ENCODE data around the gene PFDN2. TPM values are rescaled to one million over a fixed set of nuclear protein-coding genes. Genes with fewer than 3 reads are reported as not detected.

The PFDN2 gene
- total RNA-seq, 1 donor from 2014 or later = 39.2 TPM

- no peak for DNase-seq (ENCODE audit: low spot score)
Observed at GRCh38 chr1:161054232-161054631, 63.6 kb downstream of the PFDN2 start.

GRCh38 chr1:161052899-161053298, 64.9 kb downstream of the PFDN2 start:
- DNase-seq (ENCODE audit: low spot score) = no peak

- no peak for DNase-seq (ENCODE audit: low spot score)
Observed at GRCh38 chr1:161051219-161051618, 66.6 kb downstream of the PFDN2 start.

Other genes with a start within 250 kb of the PFDN2 start
- gene ITLN1, start 232.9 kb downstream of the PFDN2 start, total RNA-seq = 16.8 TPM
- gene ITLN2, start 163.2 kb downstream of the PFDN2 start, total RNA-seq = not detected
- gene F11R, start 96.9 kb downstream of the PFDN2 start, total RNA-seq = 166 TPM
- gene TSTD1, start 79.1 kb downstream of the PFDN2 start, total RNA-seq = 79.8 TPM
- 70.7 TPM for gene USF1, start 72.1 kb downstream of the PFDN2 start, total RNA-seq
- gene ARHGAP30, start 48.1 kb downstream of the PFDN2 start, total RNA-seq = 12.1 TPM
- 75.6 TPM for gene NECTIN4, start 28.5 kb downstream of the PFDN2 start, total RNA-seq
- 13.0 TPM for gene KLHDC9, start 19.7 kb downstream of the PFDN2 start, total RNA-seq
- 34.7 TPM for gene NIT1, start 68 bp upstream of the PFDN2 start, total RNA-seq
- 34.0 TPM for gene DEDD, start 14.6 kb upstream of the PFDN2 start, total RNA-seq
- 89.2 TPM for gene UFC1, start 35.9 kb upstream of the PFDN2 start, total RNA-seq
- 29.1 TPM for gene USP21, start 41.5 kb upstream of the PFDN2 start, total RNA-seq
- gene PPOX, start 48.4 kb upstream of the PFDN2 start, total RNA-seq = 26.8 TPM
- gene B4GALT3, start 59.5 kb upstream of the PFDN2 start, total RNA-seq = 26.6 TPM
- gene ADAMTS4, start 81.0 kb upstream of the PFDN2 start, total RNA-seq = 42.6 TPM
- 94.1 TPM for gene NDUFS2, start 84.3 kb upstream of the PFDN2 start, total RNA-seq
- 11.3 TPM for gene FCER1G, start 97.3 kb upstream of the PFDN2 start, total RNA-seq
- not detected for gene APOA2, start 105.6 kb upstream of the PFDN2 start, total RNA-seq
- 17.5 TPM for gene TOMM40L, start 108.0 kb upstream of the PFDN2 start, total RNA-seq
- not detected for gene NR1I3, start 120.2 kb upstream of the PFDN2 start, total RNA-seq
- gene PCP4L1, start 140.7 kb upstream of the PFDN2 start, total RNA-seq = 66.5 TPM
- gene MPZ, start 191.9 kb upstream of the PFDN2 start, total RNA-seq = 3.1 TPM
- gene SDHC, start 196.3 kb upstream of the PFDN2 start, total RNA-seq = 169 TPM
- not detected for gene CFAP126, start 249.8 kb upstream of the PFDN2 start, total RNA-seq

Measured in ureter (tissue), 1 donor.